NCI-H2029 treated with DMSO at 0.1 percent for 48 hours (cell line): ENCODE data around the gene EHMT1.

Source experiments
- DNase-seq: peaks from one replicate; lab custom pipeline; 2025; lab: John Stamatoyannopoulos, UW

Gene EHMT1

DNA sequence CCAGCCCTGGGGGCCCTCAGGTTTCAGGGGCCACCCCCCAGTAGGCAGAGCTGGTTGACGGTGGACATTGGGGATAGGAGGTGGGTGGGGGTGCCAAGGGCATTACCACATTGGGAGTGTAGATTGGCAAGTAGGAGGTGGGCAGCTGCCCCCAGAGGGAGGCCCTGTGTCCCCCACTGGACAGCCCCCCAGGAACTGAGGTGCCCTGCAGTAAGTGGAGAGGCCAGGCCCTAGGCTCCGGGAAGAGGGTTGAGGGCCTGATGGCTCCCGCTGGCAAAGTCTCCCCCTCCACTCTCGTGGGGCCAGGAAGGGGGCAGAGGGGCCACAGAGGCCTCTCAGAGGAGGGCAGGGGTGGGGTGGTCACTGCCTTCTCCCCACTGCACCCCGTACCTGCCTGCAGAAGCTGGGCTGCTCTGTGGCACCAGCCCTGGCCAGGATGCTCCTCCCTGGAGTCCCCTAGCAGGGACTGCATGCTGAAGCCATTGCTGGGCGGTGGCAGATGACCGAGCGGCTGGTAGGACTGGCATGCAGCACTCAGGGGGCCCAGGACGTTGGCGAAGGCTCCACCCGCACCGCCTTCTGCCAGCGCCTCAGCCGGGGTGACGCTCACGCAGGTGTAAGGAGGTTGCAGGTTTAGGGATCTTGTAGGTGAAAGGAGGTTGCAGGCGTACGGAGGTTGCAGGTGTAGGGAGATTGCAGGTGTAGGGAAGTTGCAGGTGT, 169.1 kb downstream of the EHMT1 start:
- no peak for DNase-seq

DNA sequence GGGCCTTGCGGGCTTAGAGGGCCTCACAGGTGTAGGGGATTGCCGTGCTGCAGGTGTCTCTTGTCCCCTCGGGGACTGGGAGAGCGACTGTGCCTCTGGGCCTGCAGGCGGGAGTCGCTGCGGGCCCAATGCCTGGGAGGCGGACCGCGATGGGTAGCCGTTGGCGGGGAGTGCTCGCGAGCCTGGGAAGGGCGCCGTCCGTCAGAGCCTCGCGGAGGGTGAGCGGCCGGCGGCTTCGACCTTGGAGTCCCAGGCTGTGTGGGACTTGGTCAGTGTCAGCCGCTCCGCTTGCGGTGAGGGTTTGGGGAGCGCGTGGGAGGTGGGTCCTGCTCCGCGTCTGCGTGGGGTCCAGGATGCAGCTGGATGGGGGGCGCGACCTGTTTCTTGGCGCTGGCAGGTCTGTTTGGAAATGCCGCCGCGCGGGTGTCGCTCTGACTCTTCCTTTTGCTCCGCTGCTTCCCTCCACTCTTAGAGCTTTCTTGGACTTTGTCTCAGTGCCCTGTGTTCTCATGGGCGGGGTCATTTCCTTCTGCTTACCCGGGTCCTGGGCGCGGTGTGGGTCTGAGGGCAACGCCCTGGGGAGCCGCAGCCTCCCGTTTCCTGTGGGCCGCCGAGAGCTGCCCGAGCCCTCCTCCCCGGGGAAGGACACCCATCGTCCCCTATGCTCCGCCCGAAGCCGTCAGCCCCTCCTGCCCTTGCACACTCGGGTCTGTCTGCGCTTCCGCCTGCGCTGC, 169.9 kb downstream of the EHMT1 start:
- DNase-seq = no peak

DNA sequence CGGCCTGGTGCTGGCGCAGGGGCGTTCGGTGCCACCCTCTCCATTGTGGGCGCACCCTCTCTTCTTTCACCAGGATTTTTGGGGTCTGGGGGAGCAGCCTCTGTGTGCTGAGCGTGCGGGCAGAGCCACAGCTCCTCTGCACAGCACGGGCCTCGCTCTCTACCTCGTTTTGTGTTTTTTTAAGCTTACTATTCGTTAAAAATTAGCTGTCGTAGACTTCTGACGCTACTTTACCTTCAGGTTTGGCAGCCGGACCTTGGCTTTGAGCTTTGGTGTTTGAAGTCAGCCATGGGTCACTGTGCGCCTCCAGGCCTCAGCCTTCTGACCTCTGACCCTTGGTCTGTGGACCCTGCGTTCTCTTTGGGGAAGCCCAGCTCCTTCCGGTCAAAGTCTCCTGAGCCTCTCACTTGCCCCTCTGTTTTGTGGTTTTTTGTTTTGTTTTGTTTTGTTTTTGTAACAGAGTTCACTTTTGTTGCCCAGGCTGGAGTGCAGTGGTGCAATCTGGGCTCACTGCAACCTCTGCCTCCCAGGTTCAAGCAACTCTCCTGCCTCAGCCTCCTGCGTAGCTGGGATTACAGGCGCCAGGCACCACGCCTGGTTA, 170.6 kb downstream of the EHMT1 start:
- no peak for DNase-seq

DNA sequence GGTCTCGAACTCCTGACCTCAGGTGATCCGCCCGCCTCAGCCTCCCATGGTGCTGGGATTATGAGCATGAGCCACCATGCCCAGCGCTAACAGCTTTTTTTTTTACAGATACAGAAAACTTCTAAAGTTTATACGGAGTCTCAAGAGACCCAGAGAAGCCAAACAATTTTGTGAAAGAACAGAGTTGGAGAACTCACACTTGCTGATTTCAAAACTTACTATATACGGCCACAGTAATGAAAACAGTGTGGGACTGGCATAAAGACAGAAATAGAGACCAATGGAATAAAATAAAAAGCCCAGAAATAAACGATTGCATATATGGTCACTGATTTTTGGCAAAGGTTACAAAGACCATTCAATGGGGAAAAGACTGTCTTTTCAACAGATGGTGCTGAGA, 173.1 kb downstream of the EHMT1 start:
- no peak for DNase-seq

DNA sequence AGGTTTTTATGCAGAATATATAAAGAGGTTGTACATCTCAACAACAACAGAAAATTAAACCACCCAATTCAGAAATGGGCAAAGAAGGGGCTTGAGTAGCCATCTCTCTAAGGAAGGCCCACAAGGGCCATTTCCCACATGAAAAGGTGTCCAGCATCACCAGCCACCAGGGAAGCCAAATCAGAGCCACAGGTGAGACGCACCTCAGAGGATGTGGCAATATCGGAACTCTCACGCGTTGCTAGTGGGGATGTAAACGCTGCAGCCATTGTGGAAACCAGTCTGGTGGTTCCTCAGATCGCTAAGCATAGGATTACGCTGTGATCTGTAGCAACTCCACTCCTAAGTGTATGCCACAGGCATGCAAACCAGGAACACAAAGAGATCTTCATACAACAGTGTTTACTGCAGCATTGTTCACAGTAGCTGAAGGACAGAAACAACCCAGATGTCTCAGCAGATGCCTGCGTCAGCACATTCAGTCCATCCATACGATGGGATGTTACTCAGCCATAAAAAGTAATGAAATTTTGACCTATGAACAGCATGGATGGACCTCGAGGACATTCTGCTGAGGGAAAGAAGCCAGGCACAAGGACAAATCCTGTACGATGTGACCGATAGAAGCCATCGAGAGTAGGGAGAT, 174.5 kb downstream of the EHMT1 start:
- peak; percentile 11 for DNase-seq

DNA sequence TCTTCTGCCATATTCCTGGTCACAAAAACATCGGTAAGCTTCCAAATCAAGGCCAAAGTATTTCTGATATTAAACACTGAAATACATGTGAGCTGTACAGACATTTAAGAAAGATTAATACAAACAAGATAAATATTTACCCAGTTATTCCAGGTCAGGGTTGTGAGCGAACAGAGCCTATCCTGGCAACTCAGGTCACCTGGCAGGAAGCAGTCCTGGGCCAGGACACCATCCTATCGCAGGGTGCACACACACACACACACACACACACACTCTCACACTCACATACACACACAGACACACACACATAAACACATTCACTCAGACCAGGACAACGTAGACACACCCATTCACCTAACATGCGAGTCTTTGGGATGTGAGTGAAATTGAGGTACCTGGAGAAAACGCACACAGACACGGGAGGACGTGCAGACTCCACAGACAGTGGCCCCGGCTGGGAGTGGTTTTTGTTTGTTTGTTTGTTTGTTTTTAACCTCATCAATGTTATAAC, 176.4 kb downstream of the EHMT1 start:
- no peak for DNase-seq

DNA sequence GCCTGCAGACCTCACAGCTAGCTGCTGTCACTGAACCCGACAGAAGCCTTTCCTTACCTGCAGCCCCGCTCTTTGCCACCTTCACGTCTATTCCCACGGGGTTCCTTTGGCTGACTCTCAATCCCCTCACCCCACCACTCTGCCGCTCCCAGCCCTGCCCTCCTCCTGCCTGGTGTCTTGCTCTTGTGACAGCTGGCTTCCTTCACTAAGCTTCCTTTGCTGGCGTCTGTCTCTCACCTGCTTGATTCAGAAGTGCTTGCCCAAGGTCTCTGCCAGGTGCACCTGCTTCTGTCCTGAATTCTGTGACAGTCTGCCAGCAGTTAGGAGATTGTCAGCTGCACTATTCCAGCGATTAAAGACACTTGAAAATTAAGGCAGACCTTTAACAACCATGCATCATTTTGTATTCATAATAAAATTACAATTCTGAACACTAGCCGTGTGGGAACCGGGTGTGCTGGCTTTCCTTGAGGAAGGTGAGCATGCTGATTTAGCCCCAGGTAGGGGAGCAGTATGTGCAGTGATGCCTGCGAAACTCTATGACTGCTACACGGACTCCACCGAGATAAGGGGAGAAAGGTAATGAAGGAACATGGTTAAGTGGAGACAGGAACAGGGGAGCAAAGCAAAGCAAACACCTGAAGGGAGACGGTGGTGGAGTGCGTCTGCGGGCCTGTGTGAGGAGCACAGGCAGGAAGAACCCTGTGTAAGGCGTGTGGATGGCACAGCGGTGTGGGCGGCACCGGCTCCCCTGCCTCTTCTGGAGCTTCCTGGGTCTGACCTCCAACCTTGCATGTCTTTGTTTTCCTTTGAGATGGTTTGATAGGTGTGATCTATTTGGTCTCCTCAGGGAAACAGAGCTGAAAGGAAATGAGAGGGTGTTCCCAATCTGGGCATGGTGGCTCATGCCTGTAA, 178.7 kb downstream of the EHMT1 start:
- peak; percentile 94 for DNase-seq

DNA sequence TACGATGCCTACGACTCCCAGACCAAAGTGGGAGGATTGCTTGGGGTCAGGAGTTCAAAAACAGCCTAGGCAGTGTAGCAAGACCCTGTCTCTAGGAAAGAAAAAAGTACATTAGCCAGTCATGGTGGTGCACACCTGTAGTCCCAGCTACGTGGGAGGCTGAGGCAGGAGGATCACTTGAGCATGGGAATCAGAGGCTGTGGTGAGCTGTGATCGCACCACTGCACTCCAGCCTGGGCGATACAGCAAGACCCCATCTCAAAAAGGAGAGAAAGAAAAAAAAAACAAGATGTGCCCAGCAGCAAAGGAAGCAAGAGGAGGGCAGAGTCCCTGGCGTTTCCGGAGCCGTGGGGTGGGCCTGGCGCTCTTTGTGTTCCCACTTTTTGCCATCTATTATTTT, 179.3 kb downstream of the EHMT1 start:
- no peak for DNase-seq

DNA sequence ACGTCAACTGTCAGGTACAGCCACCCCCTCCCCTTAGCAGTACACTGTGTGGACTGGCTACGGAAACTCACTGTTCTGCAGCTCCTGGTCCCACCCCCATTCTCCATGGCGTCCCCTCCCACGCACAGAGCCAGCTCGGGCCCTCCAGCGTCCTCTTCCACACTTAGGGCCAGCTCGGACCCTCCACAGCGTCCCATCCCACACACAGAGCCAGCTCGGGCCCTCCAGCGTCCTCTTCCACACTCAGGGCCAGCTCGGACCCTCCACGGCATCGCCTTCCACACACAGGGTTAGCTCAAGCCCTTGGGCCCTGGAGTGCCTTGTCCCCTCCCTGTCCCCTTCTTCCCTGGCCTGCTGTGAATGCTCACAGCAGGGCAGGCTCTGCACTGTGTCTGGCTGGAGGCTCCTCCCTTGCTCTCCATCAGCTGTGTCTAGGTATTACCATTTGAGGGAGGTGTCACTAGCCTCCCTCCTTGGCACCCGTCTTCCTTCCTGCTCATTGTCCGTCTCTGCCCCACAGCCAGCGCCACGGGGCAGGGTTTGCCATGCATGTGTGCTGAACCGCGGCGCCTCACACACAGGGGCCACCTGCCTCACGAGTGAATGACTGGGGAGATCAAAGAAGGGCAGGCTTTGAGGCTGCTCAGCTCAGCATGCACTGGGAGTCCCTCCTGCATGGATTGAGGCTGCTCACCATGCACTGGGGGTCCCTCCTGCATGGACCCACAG, 180.3 kb downstream of the EHMT1 start:
- peak; percentile 12 for DNase-seq

DNA sequence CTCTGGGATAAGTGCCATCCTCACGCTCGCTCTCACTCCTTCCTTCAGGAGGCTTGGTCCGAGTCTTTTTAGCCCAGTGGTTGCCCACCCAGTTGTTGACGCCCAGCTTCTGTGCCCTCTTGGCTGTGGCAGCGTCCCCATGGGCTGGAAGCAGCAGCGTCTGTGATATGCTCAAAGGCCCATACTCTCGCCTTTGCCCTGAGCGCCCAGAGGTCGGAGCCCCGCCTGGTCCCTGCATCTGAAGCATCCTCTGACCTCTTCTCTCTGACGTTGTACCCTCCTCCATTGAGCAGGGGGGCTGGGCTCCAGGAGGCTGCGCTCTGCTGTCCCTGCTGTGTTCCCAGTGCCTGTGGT, 180.8 kb downstream of the EHMT1 start:
- no peak for DNase-seq

DNA sequence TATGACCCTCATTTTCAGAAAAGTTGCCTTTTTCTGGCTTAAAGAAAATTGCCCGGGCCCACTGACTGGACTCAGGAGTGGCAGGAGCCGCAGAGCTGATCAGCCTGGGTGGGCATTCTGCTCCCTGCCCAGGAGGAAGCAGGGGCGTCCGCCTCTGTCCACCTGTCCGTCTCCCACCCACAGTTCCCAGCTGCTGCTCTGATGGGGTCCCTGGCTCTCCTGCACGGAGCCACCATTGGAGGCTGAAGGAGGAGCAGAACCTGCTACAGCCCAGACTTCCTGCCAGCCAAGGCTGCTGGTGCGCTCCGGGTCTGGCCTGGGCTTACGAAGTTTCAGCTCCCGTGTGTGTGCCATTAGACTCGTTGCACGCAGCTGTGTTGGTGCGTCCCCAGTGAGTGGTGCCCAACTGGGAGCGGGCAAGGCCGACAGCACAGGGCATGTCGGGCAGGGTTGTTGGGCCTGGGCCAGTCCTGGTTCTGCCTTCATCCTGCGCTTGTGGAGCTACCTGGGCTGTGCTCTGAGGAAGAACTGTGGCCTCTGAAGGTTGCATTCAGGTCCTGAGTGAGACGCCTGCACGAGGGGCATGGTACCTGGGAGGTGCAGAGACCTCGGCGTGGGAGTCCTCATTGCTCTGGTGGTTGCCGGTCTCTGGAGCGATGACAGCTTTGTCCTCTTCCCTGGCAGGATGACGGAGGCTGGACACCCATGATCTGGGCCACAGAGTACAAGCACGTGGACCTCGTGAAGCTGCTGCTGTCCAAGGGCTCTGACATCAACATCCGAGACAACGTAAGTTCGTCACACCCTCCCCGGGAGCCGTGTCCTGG, 181.6 kb downstream of the EHMT1 start:
- no peak for DNase-seq

DNA sequence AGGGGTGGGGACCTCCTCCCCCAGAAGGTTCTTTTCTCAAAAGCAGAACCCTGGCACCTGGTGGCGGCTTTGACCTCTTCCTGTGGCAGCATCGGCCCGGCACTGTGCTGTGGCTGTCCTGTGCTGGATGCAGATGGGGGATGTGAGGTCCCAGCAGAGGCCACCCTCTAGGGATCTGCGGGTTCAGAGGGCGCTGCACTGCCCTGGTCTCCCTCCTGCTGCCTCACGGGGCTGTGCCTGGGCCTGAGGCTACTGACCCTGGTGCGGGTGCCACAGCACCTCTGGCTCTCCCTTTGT, 182.2 kb downstream of the EHMT1 start:
- no peak for DNase-seq

DNA sequence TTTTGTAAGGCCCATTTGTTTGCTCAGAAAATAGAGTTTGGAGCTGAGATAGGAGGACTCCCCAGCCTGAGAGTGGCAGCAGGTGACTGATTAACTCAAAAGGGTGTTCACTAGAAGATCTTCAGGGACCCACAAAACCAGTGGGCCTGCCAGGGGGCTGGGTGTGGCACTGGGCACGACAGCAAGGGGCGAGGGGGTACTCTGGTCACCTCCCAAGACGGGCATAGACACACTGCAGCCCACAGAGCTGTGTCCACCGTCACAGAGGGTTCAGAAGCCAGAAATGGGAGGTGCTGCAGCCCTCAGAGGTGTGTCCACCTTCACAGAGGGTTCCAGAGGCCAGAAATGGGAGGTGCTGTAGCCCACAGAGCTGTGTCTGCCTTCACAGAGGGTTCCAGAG, 183.2 kb downstream of the EHMT1 start:
- DNase-seq = no peak

DNA sequence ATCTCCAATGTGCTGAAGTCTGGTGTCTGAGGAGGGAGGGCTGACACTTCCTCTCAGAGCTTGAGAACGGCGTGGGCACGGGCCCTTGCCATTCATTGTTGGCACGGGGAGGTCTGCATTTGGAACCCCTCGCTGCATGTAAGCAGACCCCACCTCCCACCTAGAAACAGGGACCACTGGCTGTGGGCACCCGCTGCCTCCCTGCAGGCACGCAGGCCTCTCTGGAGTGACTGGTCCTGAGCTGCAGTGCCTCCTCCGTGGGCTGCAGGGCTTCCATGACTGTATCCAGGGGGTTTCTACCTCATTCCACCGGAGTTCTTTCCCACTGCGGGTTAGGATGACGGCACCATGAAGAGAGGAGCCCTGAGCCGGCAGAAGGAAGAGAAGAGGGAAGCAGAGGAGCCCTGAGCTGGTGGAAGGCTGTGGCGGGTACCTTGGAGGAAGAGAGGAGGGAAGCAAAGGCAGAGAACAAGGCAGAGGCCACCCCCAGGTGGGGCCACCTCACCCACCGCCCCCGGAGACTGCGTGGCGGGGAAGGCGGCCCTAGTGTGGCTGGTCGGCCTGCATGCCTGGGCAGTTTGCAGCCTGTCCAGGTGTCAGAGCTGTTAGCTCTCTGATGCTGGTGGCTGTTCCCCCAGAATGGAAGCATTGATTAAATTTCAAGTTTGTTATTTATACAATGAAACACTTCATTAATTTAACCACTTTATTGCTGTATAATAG, 183.9 kb downstream of the EHMT1 start:
- DNase-seq = no peak

DNA sequence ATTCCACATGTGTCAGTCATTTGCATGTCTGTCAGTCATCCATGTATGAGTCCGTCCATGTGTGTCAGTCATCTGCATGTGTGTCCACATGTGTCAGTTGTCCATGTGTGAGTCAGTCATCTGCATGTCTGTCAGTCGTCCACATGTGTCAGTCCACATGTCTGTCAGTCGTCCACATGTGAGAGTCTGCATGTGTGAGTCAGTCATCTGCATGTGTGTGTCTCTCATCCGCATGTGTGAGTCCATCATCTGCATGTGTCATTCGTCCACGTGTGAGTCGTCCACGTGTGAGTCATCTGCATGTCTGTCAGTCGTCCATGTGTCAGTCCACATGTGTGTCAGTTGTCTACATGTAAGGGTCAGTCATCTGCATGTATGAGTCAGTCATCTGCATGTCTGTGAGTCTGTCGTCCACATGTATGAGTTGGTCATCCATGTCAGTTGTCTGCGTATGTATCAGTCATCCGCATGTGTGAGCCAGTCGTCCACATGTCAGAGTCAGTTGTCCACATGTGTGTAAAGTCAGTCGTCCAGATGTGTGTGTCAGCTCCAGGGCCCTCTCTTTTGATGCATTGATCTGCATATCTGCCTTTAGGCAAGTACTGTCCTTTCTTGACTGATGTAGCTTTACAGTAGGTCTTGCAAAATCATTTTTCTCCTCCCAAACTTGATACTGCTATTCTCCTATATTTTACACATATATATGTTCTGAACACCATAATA, 186.3 kb downstream of the EHMT1 start:
- DNase-seq = no peak

DNA sequence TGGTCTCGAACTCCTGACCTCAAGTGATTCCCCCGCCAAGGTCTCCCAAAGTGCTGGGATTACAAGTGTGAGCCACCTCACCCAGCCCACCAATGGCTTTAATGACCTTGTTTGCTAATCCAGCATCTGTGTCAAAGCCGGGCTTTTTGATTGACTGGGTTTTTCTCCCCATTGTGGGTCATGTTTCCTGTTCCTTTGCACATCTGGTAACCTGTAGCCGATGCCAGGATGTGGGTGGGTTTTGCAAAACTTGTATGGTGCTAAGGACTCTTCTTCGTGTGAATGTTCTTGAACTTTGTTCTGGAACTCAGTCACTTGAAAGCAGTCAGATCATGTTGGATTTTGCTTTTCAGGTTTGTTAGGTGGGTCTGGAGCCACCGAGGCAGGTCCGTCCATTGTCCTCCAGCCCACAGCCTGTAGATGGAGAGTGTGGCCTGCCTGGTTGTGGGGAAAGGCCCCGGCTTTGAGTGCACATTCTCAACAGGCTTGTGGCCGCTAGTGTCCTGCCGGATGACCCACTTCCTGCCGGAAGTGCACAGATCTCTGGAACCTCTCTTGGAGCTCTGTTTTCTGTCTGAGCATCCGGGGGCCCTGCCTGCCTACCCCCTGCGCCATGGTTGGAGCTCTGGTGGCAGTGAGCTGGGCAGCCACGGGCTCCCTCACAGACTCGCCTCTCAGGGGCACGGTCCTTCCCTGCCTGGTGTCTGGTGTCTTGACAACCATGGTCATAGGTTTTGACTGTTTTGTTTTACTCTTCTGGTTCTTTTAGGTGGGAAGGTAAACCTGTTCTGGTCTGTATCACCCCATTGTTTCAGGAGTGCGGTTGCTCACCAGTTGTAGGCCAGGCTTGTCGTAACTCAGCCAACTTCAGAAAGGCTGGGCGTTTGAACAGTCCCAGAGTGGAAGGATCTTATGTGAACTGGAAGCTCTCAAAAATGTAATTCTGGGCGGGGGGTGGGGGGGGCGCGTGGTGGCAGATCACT, 189.2 kb downstream of the EHMT1 start:
- no peak for DNase-seq

DNA sequence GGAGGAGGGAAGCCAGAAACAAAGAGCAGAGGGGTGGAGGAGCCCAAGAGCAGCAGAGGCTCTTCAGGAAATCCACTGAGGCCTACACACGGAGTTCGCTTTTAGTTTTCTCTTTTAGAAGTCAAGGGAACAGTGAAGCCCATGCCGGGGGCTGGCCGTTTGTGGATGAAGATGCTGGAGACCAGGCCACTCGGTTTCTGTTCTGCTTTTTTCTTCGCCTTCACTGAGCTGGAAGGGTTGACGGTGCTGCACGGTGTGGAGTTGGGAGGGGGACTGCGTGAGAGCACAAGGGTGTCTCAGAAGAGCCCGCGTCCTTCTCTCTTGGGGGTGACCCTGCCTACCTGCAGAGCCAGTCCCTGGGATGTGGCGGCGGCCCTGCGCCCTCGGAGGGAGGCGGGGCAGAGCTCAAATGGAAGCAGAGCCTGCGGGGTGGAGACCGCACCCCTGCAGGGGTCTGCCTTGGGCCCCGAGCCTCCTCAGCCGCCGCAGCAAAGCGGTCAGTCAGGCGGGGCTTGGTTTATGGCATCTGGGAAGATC, 190.3 kb downstream of the EHMT1 start:
- no peak for DNase-seq
